A549 (cell line): ENCODE results near the gene CDC42SE1. TPM values are rescaled to one million over a fixed set of nuclear protein-coding genes. Genes with fewer than 3 reads are reported as not detected.

Experiments used
- ATAC-seq, 2 experiments: fragments of 200-7000 bp in 1 of 2; fragments of >200 bp in 1 of 2; cut with Nextera tagmentation in 1 of 2; cut with Tn5 transposase in 1 of 2; 3 replicates each; pipeline versions ENCODE4 v1.8.0 to v1.9.1; 2018 to 2020; ENCODE audit warnings: mild to moderate bottlenecking in 1 of 2, moderate library complexity in 1 of 2
- CTCF ChIA-PET: fragments of 300-600 bp; sonication (Branson Sonifier 250); formaldehyde crosslinking; extraction: SDS; loops from one replicate; lab custom pipeline; 2021; ENCODE audit warnings: antibody characterized with exemption, inconsistent platforms; lab: Yijun Ruan, JAX
- POLR2A ChIA-PET: fragments of 350-600 bp; formaldehyde crosslinking; extraction: SDS; loops from one replicate; lab custom pipeline; 2021; ENCODE audit warnings: antibody characterized with exemption, inconsistent platforms; lab: Yijun Ruan, JAX
- DNase-seq, 2 experiments: peaks; one replicate each; pipeline versions ENCODE4 v3.0.0 to v3.0.0-alpha.2; 2011 to 2016; ENCODE audit warnings: low read depth in 1 of 2, low spot score in 1 of 2
- FAIRE-seq: peaks from 2 replicates; lab custom pipeline; 2011; peaks lifted over from hg19 to GRCh38; lab: Jason Lieb, UNC
- H3K27ac ChIP-seq, 2 experiments: fragments of >200 bp; sonication (Bioruptor Twin); formaldehyde crosslinking; 3 replicates each; pipeline ENCODE4 v1.5.1; 2016 to 2017
- H3K4me1 ChIP-seq: fragments of >200 bp; sonication (Bioruptor Twin); formaldehyde crosslinking; 3 replicates; pipeline ENCODE4 v1.6.1; 2016
- H3K4me2 ChIP-seq: fragments of >200 bp; sonication (Bioruptor Twin); formaldehyde crosslinking; 3 replicates; pipeline ENCODE4 v1.6.1; 2016
- H3K4me3 ChIP-seq: fragments of >200 bp; sonication (Bioruptor Twin); formaldehyde crosslinking; 3 replicates; pipeline ENCODE4 v1.5.1; 2016
- H3K9me3 ChIP-seq: fragments of >200 bp; sonication (Bioruptor Twin); formaldehyde crosslinking; 3 replicates; pipeline ENCODE4 v1.6.1; 2016
- CBX2 ChIP-seq: fragments of 200-600 bp; sonication (generic); IDR thresholded peaks from 2 replicates; pipeline ENCODE4 v1.6.1; 2016; ENCODE audit warnings: low read depth, mild to moderate bottlenecking, borderline replicate concordance
- CEBPB ChIP-seq, 2 experiments: fragments of >200 bp in 1 of 2; sonication (Bioruptor Twin) in 1 of 2; formaldehyde crosslinking in 1 of 2; IDR thresholded peaks; 2 replicates each; pipeline ENCODE4 v1.6.1; 2012 to 2016
- CHD4 ChIP-seq: fragments of 200-600 bp; sonication (generic); IDR thresholded peaks from 2 replicates; pipeline ENCODE4 v1.6.1; 2016; ENCODE audit warnings: antibody characterized with exemption, mild to moderate bottlenecking, borderline replicate concordance
- EHF ChIP-seq: fragments of 250-450 bp; sonication (Bioruptor Pico); IDR thresholded peaks from 2 replicates; pipeline ENCODE4 v1.5.0; 2020; ENCODE audit warnings: mild to moderate bottlenecking
- FOSB ChIP-seq: fragments of 250-450 bp; sonication (Bioruptor Pico); IDR thresholded peaks from 2 replicates; pipeline ENCODE4 v1.5.0; 2020; ENCODE audit warnings: mild to moderate bottlenecking, moderate library complexity
- FOSL2 ChIP-seq, 2 experiments: fragments of 450-650 bp in 1 of 2; fragments of >200 bp in 1 of 2; sonication (Bioruptor Twin) in 1 of 2; formaldehyde crosslinking; IDR thresholded peaks; 2 replicates each; pipeline versions ENCODE4 v1.5.0 to v1.6.1; 2016 to 2020; ENCODE audit warnings: mild to moderate bottlenecking in 1 of 2, moderate library complexity in 1 of 2
- HOXB13 ChIP-seq: fragments of 250-450 bp; sonication (Bioruptor Pico); IDR thresholded peaks from 2 replicates; pipeline ENCODE4 v1.5.0; 2020; ENCODE audit warnings: low read depth, mild to moderate bottlenecking, moderate library complexity
- JUN ChIP-seq, 2 experiments: fragments of >200 bp; sonication (Bioruptor Twin); formaldehyde crosslinking; IDR thresholded peaks; 2 replicates in 1 of 2; 3 replicates in 1 of 2; pipeline ENCODE4 v1.6.1; 2016 to 2017
- PHF8 ChIP-seq: fragments of 200-600 bp; sonication (generic); IDR thresholded peaks from 2 replicates; pipeline ENCODE4 v1.6.1; 2016; ENCODE audit warnings: low read depth, mild to moderate bottlenecking, antibody characterized with exemption, moderate library complexity, borderline replicate concordance
- POLR2AphosphoS2 ChIP-seq: conservative IDR thresholded peaks from 2 replicates; pipeline ENCODE4 v1.6.1; 2012; ENCODE audit warnings: low read length, improper control_type of control experiment, inconsistent platforms
- RAD21 ChIP-seq, 2 experiments: fragments of >200 bp in 1 of 2; sonication (Bioruptor Twin) in 1 of 2; formaldehyde crosslinking in 1 of 2; IDR thresholded peaks in 1 of 2; conservative IDR thresholded peaks in 1 of 2; 2 replicates in 1 of 2; 3 replicates in 1 of 2; pipeline ENCODE4 v1.6.1; 2012 to 2018; ENCODE audit warnings: inconsistent platforms in 1 of 2
- RCOR1 ChIP-seq: fragments of 150-350 bp; IDR thresholded peaks from 2 replicates; pipeline ENCODE4 v1.6.1; 2014; ENCODE audit warnings: antibody characterized with exemption, low read length, low read depth
- RFX5 ChIP-seq: fragments of 450-650 bp; IDR thresholded peaks from 2 replicates; pipeline ENCODE4 v1.7.1; 2014; ENCODE audit warnings: antibody characterized with exemption, mild to moderate bottlenecking, moderate library complexity
- SMC3 ChIP-seq: fragments of >200 bp; sonication (Bioruptor Twin); formaldehyde crosslinking; IDR thresholded peaks from 3 replicates; pipeline ENCODE4 v1.6.1; 2018; ENCODE audit warnings: inconsistent platforms
- SREBF2 ChIP-seq: fragments of 450-650 bp; IDR thresholded peaks from 2 replicates; pipeline ENCODE4 v1.6.1; 2014; ENCODE audit warnings: mild to moderate bottlenecking, moderate library complexity
- TFCP2L1 ChIP-seq: fragments of 250-450 bp; sonication (Bioruptor Pico); IDR thresholded peaks from 2 replicates; pipeline ENCODE4 v1.5.0; 2021; ENCODE audit warnings: mild to moderate bottlenecking
- TP53 ChIP-seq: fragments of 250-450 bp; sonication (Bioruptor Pico); IDR thresholded peaks from 2 replicates; pipeline ENCODE4 v1.5.0; 2021; ENCODE audit warnings: mild to moderate bottlenecking, moderate library complexity
- ZC3H11A ChIP-seq: fragments of 450-650 bp; IDR thresholded peaks from 2 replicates; pipeline ENCODE4 v1.6.1; 2014; ENCODE audit warnings: antibody characterized with exemption, mild to moderate bottlenecking
- ZFP36 ChIP-seq: fragments of 450-650 bp; IDR thresholded peaks from 2 replicates; pipeline ENCODE4 v1.6.1; 2014; ENCODE audit warnings: borderline replicate concordance; ENCODE audit not compliant: partially characterized antibody
- WGBS: methylation state at CpG from one replicate; pipeline ENCODE4 v1.1.6; 2017; ENCODE audit errors: missing lambda C conversion rate; 5-methylcytosine and 5-hydroxymethylcytosine counted together
- polyA plus RNA-seq, 4 experiments: library from polyadenylated mRNA; depleted of rRNA in 3 of 4; stranded (reverse); fragments of >200 nt; fragmentation: RNase III in 1 of 4; extraction: RNeasy Plus Mini Kit Qiagen cat#74134 plus additional on column Dnase treatment in 1 of 4; gene quantifications; 2 replicates in 3 of 4; 3 replicates in 1 of 4; pipeline ENCODE4 v1.2.3, GENCODE V29; 2011 to 2017
- TF ChIP-seq, protein P1 (sequence below): fragments of >200 bp; sonication (Bioruptor Twin); formaldehyde crosslinking; IDR thresholded peaks from 3 replicates; pipeline ENCODE4 v1.5.1; 2016
- TF ChIP-seq, protein P2 (sequence below): IDR thresholded peaks from 2 replicates; pipeline ENCODE4 v1.6.1; 2012
- TF ChIP-seq, protein P3 (sequence below): IDR thresholded peaks from 2 replicates; pipeline ENCODE4 v1.6.1; 2012

Gene CDC42SE1
- polyA plus RNA-seq, 2 of the 4 experiments (the other 2 are of a cell fraction): 54.7 to 83.1 TPM

DNA sequence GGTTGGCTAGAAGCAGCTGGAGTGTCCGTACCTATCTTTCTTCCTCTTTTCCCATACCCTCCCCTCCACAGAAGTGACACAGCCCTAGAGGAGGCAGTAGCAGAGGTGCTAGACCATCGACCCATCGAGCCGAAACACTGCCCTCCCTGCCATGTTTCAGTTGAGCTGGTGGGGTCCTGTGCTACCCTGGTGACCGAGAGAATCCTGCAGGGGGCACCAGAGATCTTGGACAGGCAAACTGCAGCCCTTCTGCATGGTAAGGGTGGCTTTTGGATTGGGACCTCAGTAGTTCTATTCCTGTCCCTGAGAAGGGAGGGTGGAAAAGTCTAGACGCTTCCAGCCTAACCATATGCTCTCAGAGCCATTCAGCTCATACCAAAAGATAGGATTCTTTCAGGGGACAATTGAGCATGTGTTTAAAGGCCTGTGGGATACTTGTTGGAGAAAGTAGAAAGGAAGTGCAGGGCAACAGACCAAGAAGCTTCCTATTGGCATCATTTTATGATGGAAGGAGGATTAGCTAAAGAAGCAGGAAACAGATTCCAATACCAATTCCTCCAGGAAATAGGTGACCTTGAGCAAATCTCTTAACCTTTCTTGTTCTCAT is 34.8 kb downstream of the CDC42SE1 start:
- H3K4me1 ChIP-seq: no peaks in the 10 kb centered on the region
- ChIA-PET POLR2A (no interaction called here), CTCF (interaction anchor here (0.6 to 6.7 kb wide), 21 partner anchors 8 to 270 kb away, joined by 3 to 62 read pairs (median 4); partner anchors contain the start of genes ANXA9, BNIPL, C1orf56 and LYSMD1)
- H3K4me3 ChIP-seq: no peak overlapping the region
- DNase-seq: peak; percentile 72 to 84
- WGBS: 63% methylated on average over 6 of the region's 6 CpGs
- H3K27ac ChIP-seq: no peak overlapping the region
- TF ChIP-seq RCOR1: no peak
- no peak for TF ChIP-seq CBX2
- peak; percentile 66 to 82 for TF ChIP-seq RAD21 (conservative IDR thresholded peaks at IDR 0.05 in 1 of 2, IDR thresholded peaks at IDR 0.05 in 1 of 2)
- peak; percentile 44 for TF ChIP-seq SMC3
- TF ChIP-seq CEBPB (IDR thresholded peaks at IDR 0.05): no peak
- TF ChIP-seq EHF (CRISPR knock-in tag): no peak
- TF ChIP-seq, protein P1, sequence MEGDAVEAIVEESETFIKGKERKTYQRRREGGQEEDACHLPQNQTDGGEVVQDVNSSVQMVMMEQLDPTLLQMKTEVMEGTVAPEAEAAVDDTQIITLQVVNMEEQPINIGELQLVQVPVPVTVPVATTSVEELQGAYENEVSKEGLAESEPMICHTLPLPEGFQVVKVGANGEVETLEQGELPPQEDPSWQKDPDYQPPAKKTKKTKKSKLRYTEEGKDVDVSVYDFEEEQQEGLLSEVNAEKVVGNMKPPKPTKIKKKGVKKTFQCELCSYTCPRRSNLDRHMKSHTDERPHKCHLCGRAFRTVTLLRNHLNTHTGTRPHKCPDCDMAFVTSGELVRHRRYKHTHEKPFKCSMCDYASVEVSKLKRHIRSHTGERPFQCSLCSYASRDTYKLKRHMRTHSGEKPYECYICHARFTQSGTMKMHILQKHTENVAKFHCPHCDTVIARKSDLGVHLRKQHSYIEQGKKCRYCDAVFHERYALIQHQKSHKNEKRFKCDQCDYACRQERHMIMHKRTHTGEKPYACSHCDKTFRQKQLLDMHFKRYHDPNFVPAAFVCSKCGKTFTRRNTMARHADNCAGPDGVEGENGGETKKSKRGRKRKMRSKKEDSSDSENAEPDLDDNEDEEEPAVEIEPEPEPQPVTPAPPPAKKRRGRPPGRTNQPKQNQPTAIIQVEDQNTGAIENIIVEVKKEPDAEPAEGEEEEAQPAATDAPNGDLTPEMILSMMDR: peak; percentile 57
- no peak for FAIRE-seq
- no peaks in the 10 kb centered on the region for H3K9me3 ChIP-seq
- no peak overlapping the region for H3K4me2 ChIP-seq
- peak; percentile 98 to 99 for ATAC-seq

DNA sequence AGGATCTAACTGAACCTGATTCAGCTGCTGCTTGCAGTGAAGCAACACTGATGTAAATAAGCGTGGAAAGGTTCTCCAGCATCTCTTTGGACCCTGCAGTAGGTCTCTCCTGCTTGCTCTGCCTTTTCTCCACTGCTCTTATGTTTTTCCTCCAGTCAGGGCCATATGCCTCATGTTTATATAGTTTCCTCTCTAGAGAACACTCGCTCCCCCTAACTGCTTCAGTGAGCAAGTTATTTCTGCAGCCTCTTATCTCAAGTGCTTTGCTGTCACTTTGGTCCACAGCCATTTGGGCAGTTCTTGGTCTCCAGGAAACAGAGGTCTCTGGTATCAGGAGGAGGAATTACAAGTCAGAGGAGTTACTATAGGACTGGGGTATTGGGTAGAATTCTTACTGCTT is 45.9 kb downstream of the CDC42SE1 start:
- DNase-seq (no peak), ATAC-seq (peak in 1 of 2 experiments; percentile 15; a peak in 2 of 6 replicates), FAIRE-seq (no peak)
- CTCF ChIA-PET: interaction anchor here (1.2 to 2.4 kb wide), 2 partner anchors 11 to 34 kb away, joined by 3 to 14 read pairs; no protein-coding TSS in a partner anchor
- Histone ChIP-seq H3K9me3 (no peaks in the 10 kb centered on the region), H3K27ac (no peak overlapping the region), H3K4me2 (peak overlapping the region; percentile 5; the same call in 1 of the 3 replicates), H3K4me1 (peaks cover 33% of the 10 kb centered on the region), H3K4me3 (no peak overlapping the region)
- WGBS: 74% methylated on average over 2 of the region's 2 CpGs
- POLR2A ChIA-PET: no interaction called here
- no peak for TF ChIP-seq CHD4

DNA sequence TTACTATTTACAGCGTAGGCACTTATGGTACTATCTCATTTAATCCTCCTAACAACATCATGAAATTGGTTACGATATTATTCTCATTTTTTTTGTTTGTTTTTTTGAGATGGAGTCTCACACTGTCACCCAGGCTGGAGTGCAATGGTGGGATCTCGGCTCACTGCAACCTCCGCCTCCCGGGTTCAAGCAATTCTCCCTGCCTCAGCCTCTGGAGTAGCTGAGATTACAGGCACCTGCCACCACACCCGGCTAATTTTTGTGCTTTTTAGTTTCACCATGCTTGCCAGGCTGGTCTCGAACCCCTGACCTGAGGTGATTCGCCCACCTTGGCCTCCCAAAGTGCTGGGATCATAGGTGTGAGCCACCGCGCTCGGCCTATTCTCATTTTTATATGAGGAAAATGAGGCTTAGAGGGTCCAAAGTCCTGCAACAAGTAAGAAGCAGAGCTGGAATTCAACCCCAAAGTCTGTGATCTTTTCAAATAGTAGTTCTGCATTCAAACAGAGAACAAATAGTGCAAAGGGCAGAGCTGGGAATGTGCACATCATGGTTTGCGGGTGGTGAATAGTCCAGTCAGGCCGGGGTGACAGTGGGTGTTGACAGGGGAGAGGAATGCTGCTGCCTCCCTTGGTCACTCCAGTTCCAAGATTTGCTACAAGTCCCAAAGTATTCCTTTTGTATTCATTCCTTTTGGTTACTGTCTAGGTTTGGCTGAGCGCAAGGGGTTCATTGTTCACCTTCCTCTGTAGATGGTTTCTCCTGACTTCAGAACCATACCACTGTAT is 46.5 kb downstream of the CDC42SE1 start:
- Histone ChIP-seq H3K4me3 (no peak overlapping the region), H3K4me1 (peaks cover 34% of the 10 kb centered on the region), H3K4me2 (peak overlapping the region; percentile 5; the same call in 1 of the 3 replicates), H3K27ac (no peak overlapping the region; a peak in 1 of 6 replicates), H3K9me3 (no peaks in the 10 kb centered on the region)
- FAIRE-seq (no peak), DNase-seq (no peak), ATAC-seq (no peak)
- ChIA-PET CTCF (interaction anchor here (1.2 to 2.4 kb wide), 2 partner anchors 12 to 33 kb away, joined by 3 to 14 read pairs; no protein-coding TSS in a partner anchor), POLR2A (no interaction called here)
- WGBS: 78% methylated on average over 14 of the region's 14 CpGs
- TF ChIP-seq, protein P2, sequence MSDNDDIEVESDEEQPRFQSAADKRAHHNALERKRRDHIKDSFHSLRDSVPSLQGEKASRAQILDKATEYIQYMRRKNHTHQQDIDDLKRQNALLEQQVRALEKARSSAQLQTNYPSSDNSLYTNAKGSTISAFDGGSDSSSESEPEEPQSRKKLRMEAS: no peak
- TF ChIP-seq PHF8 (no peak), RFX5 (no peak), POLR2AphosphoS2 (no peak), EHF (CRISPR knock-in tag) (no peak), ZFP36 (no peak), HOXB13 (no peak), SREBF2 (no peak), FOSB (no peak), SMC3 (no peak), TFCP2L1 (CRISPR knock-in tag) (no peak), ZC3H11A (no peak), TP53 (CRISPR knock-in tag) (no peak), FOSL2 (IDR thresholded peaks at IDR 0.05) (no peak), FOSL2 (CRISPR knock-in tag; IDR thresholded peaks at IDR 0.05) (no peak), JUN (IDR thresholded peaks at IDR 0.05) (no peak)
- TF ChIP-seq, protein P3, sequence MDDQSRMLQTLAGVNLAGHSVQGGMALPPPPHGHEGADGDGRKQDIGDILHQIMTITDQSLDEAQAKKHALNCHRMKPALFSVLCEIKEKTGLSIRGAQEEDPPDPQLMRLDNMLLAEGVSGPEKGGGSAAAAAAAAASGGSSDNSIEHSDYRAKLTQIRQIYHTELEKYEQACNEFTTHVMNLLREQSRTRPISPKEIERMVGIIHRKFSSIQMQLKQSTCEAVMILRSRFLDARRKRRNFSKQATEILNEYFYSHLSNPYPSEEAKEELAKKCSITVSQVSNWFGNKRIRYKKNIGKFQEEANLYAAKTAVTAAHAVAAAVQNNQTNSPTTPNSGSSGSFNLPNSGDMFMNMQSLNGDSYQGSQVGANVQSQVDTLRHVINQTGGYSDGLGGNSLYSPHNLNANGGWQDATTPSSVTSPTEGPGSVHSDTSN: no peak
- TF ChIP-seq, protein P1: no peak
